ENCODE data around the gene SPDYE17.
"Not testable (repeated sequence)": the region's sequence is repeated elsewhere in the genome, so short reads cannot be mapped to it uniquely, and the experiment has no call there.

The SPDYE17 gene

DNA sequence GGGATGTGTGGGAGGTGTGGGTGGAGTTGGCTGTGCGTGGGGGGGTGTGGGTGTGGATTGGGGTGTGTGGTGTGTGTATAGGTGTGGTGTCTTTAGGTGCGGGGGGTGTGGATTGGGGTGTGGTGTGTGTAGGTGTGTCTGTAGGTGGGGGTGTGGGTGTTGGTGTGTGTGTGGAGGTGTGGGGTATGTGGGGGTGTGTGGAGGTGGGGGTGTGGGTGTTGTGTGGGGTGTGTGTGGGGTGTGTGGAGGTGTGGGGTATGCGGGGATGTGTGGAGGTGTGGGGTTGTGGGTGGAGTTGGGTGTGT, 33.9 kb downstream of the SPDYE17 start:
- DNase-seq = peak in 1 of 3 donors; percentile 0
- 50% methylated on average over 2 of the region's 3 CpGs for WGBS (ENCODE audit: insufficient coverage)
- no peak overlapping the region for H3K27ac ChIP-seq (ENCODE audit: insufficient read depth in 1 of 2, low read depth in 1 of 2, low read length in 2 of 2, poor library complexity in 1 of 2, severe bottlenecking in 2 of 2)
- no peaks in the 10 kb centered on the region for H3K4me1 ChIP-seq (ENCODE audit: control extremely low read depth in 1 of 4, control insufficient read depth in 4 of 4, insufficient read depth in 4 of 4, low read length in 3 of 4)
- no peak overlapping the region for H3K4me3 ChIP-seq (ENCODE audit: control insufficient read depth in 1 of 7, extremely low read depth in 1 of 7, insufficient read depth in 4 of 7, low read depth in 2 of 7, low read length in 6 of 7)
- ChIA-PET POLR2A (no interaction called here), CTCF (no interaction called here)
- H3K9me3 ChIP-seq (ENCODE audit: control extremely low read depth in 1 of 5, control insufficient read depth in 4 of 5, insufficient read depth in 2 of 5, low read depth in 1 of 5, low read length in 4 of 5) = no peaks in the 10 kb centered on the region
- H3K36me3 ChIP-seq (ENCODE audit: control insufficient read depth in 4 of 4, insufficient read depth in 4 of 4, low read length in 3 of 4) = peaks cover 0 to 7% (median 0%) of the 10 kb centered on the region in 4 experiments
- H3K27me3 ChIP-seq (replicated peaks in 2 of 5; ENCODE audit: control insufficient read depth in 4 of 5, insufficient read depth in 5 of 5, low read length in 4 of 5) = no peaks in the 10 kb centered on the region

DNA sequence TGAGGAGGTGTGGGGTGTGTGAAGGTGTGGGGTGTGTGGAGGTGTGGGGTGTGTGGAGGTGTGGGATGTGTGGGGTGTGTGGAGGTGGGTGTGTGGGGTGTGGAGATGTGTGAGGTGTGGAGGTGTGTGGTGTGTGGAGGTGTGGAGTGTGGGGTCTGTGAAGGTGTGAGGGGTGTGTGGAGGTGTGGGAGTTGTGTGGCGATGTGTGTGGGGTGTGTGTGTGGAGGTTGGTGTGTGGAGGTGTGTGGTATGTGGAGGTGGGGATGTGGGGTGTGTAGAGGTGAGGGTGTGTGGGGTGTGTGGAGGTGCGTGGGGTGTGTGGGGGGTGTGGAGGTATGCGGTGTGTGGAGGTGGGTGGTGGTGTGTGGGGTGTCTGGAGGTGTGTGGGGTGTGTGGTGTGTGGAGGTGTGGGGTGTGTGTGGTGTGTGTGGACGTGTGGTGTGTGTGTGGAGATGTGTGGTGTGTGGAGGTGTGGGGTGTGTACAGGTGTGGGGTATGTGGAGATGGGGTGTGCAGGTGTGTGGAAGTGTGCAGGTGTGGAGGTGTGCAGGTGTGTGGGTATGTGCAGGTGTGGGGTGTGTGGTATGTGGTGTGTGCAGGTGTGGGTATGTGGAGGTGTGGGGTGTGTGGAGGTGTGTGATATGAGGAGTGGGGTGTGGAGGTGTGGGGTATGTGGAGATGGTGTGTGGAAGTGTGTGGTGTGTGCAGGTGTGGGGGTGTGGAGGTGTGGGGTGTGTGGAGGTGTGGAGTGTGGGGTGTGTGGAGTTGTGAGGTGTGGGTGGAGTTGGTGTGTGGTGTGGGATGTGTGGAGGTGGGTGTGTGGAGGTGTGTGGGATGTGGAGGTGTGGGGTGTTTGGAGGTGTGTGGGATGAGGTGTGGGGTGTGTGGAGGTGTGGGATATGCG, 34.5 kb downstream of the SPDYE17 start:
- Histone ChIP-seq H3K4me3 (ENCODE audit: control insufficient read depth in 1 of 7, extremely low read depth in 1 of 7, insufficient read depth in 4 of 7, low read depth in 2 of 7, low read length in 6 of 7) (no peak overlapping the region), H3K27ac (ENCODE audit: insufficient read depth in 1 of 2, low read depth in 1 of 2, low read length in 2 of 2, poor library complexity in 1 of 2, severe bottlenecking in 2 of 2) (no peak overlapping the region), H3K9me3 (ENCODE audit: control extremely low read depth in 1 of 5, control insufficient read depth in 4 of 5, insufficient read depth in 2 of 5, low read depth in 1 of 5, low read length in 4 of 5) (no peaks in the 10 kb centered on the region), H3K27me3 (replicated peaks in 2 of 5; ENCODE audit: control insufficient read depth in 4 of 5, insufficient read depth in 5 of 5, low read length in 4 of 5) (no peaks in the 10 kb centered on the region), H3K36me3 (ENCODE audit: control insufficient read depth in 4 of 4, insufficient read depth in 4 of 4, low read length in 3 of 4) (peaks cover 0 to 4% (median 0%) of the 10 kb centered on the region in 4 experiments), H3K4me1 (ENCODE audit: control extremely low read depth in 1 of 4, control insufficient read depth in 4 of 4, insufficient read depth in 4 of 4, low read length in 3 of 4) (no peaks in the 10 kb centered on the region)
- WGBS (ENCODE audit: insufficient coverage) = 55% methylated on average over 4 of the region's 5 CpGs
- ChIA-PET POLR2A (no interaction called here), CTCF (no interaction called here)
- DNase-seq = peak in 1 of 3 donors; percentile 1

- H3K27me3 ChIP-seq (replicated peaks in 2 of 5; ENCODE audit: control insufficient read depth in 4 of 5, insufficient read depth in 5 of 5, low read length in 4 of 5); H3K4me1 ChIP-seq (ENCODE audit: control extremely low read depth in 1 of 4, control insufficient read depth in 4 of 4, insufficient read depth in 4 of 4, low read length in 3 of 4); POLR2A ChIA-PET; H3K4me3 ChIP-seq (ENCODE audit: control insufficient read depth in 1 of 7, extremely low read depth in 1 of 7, insufficient read depth in 4 of 7, low read depth in 2 of 7, low read length in 6 of 7); H3K9me3 ChIP-seq (ENCODE audit: control extremely low read depth in 1 of 5, control insufficient read depth in 4 of 5, insufficient read depth in 2 of 5, low read depth in 1 of 5, low read length in 4 of 5); H3K27ac ChIP-seq (ENCODE audit: insufficient read depth in 1 of 2, low read depth in 1 of 2, low read length in 2 of 2, poor library complexity in 1 of 2, severe bottlenecking in 2 of 2); DNase-seq; CTCF ChIA-PET; H3K36me3 ChIP-seq (ENCODE audit: control insufficient read depth in 4 of 4, insufficient read depth in 4 of 4, low read length in 3 of 4): not testable (repeated sequence)
Observed at GRCh38 chr7:76996932-76997331, 35.2 kb downstream of the SPDYE17 start.

- H3K9me3 ChIP-seq (ENCODE audit: control extremely low read depth in 1 of 5, control insufficient read depth in 4 of 5, insufficient read depth in 2 of 5, low read depth in 1 of 5, low read length in 4 of 5); H3K36me3 ChIP-seq (ENCODE audit: control insufficient read depth in 4 of 4, insufficient read depth in 4 of 4, low read length in 3 of 4); H3K27me3 ChIP-seq (replicated peaks in 2 of 5; ENCODE audit: control insufficient read depth in 4 of 5, insufficient read depth in 5 of 5, low read length in 4 of 5); H3K4me3 ChIP-seq (ENCODE audit: control insufficient read depth in 1 of 7, extremely low read depth in 1 of 7, insufficient read depth in 4 of 7, low read depth in 2 of 7, low read length in 6 of 7); H3K4me1 ChIP-seq (ENCODE audit: control extremely low read depth in 1 of 4, control insufficient read depth in 4 of 4, insufficient read depth in 4 of 4, low read length in 3 of 4); H3K27ac ChIP-seq (ENCODE audit: insufficient read depth in 1 of 2, low read depth in 1 of 2, low read length in 2 of 2, poor library complexity in 1 of 2, severe bottlenecking in 2 of 2); DNase-seq; CTCF ChIA-PET; POLR2A ChIA-PET: not testable (repeated sequence)
- no CpG with 5 or more reads among the region's 13 CpGs for WGBS (ENCODE audit: insufficient coverage)
Observed at GRCh38 chr7:76994286-76994685, 37.9 kb downstream of the SPDYE17 start.

- H3K4me3 ChIP-seq (ENCODE audit: control insufficient read depth in 1 of 7, extremely low read depth in 1 of 7, insufficient read depth in 4 of 7, low read depth in 2 of 7, low read length in 6 of 7); H3K27ac ChIP-seq (ENCODE audit: insufficient read depth in 1 of 2, low read depth in 1 of 2, low read length in 2 of 2, poor library complexity in 1 of 2, severe bottlenecking in 2 of 2); POLR2A ChIA-PET; DNase-seq; H3K9me3 ChIP-seq (ENCODE audit: control extremely low read depth in 1 of 5, control insufficient read depth in 4 of 5, insufficient read depth in 2 of 5, low read depth in 1 of 5, low read length in 4 of 5); CTCF ChIA-PET; H3K27me3 ChIP-seq (replicated peaks in 2 of 5; ENCODE audit: control insufficient read depth in 4 of 5, insufficient read depth in 5 of 5, low read length in 4 of 5); H3K4me1 ChIP-seq (ENCODE audit: control extremely low read depth in 1 of 4, control insufficient read depth in 4 of 4, insufficient read depth in 4 of 4, low read length in 3 of 4); H3K36me3 ChIP-seq (ENCODE audit: control insufficient read depth in 4 of 4, insufficient read depth in 4 of 4, low read length in 3 of 4): not testable (repeated sequence)
- 100% methylated on average over 11 of the region's 19 CpGs for WGBS (ENCODE audit: insufficient coverage)
Observed at GRCh38 chr7:76993831-76994230, 38.3 kb downstream of the SPDYE17 start.

DNA sequence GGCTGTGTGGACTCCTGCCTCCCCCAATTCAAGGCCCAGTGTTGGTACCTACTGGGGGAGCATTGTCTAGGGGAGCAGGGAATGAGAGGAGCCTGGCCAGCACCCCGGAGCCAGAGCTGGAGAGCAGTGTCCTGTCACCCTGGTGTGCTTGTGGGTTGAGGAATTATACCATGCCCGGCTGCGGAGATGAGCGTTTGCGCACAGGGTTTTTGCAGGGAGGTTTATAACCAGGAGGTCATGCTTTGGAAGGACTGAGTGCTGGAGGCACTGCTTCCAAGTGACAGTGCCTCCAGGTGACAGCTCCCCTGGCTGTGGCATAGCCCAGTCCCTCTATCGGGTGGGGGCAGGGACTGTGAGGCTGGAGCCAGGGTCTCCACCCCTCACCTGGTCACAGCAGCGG, 39.3 kb downstream of the SPDYE17 start:
- H3K4me3 ChIP-seq (ENCODE audit: control insufficient read depth in 1 of 7, extremely low read depth in 1 of 7, insufficient read depth in 4 of 7, low read depth in 2 of 7, low read length in 6 of 7); H3K27me3 ChIP-seq (replicated peaks in 2 of 5; ENCODE audit: control insufficient read depth in 4 of 5, insufficient read depth in 5 of 5, low read length in 4 of 5); H3K36me3 ChIP-seq (ENCODE audit: control insufficient read depth in 4 of 4, insufficient read depth in 4 of 4, low read length in 3 of 4); CTCF ChIA-PET; POLR2A ChIA-PET; DNase-seq; H3K27ac ChIP-seq (ENCODE audit: insufficient read depth in 1 of 2, low read depth in 1 of 2, low read length in 2 of 2, poor library complexity in 1 of 2, severe bottlenecking in 2 of 2); H3K9me3 ChIP-seq (ENCODE audit: control extremely low read depth in 1 of 5, control insufficient read depth in 4 of 5, insufficient read depth in 2 of 5, low read depth in 1 of 5, low read length in 4 of 5); H3K4me1 ChIP-seq (ENCODE audit: control extremely low read depth in 1 of 4, control insufficient read depth in 4 of 4, insufficient read depth in 4 of 4, low read length in 3 of 4): not testable (repeated sequence)
- WGBS (ENCODE audit: insufficient coverage) = no CpG with 5 or more reads among the region's 7 CpGs

GRCh38 chr7:76992204-76992603, 40.0 kb downstream of the SPDYE17 start:
- H3K27me3 ChIP-seq (replicated peaks in 2 of 5; ENCODE audit: control insufficient read depth in 4 of 5, insufficient read depth in 5 of 5, low read length in 4 of 5); DNase-seq; H3K27ac ChIP-seq (ENCODE audit: insufficient read depth in 1 of 2, low read depth in 1 of 2, low read length in 2 of 2, poor library complexity in 1 of 2, severe bottlenecking in 2 of 2); H3K4me1 ChIP-seq (ENCODE audit: control extremely low read depth in 1 of 4, control insufficient read depth in 4 of 4, insufficient read depth in 4 of 4, low read length in 3 of 4); H3K36me3 ChIP-seq (ENCODE audit: control insufficient read depth in 4 of 4, insufficient read depth in 4 of 4, low read length in 3 of 4); H3K9me3 ChIP-seq (ENCODE audit: control extremely low read depth in 1 of 5, control insufficient read depth in 4 of 5, insufficient read depth in 2 of 5, low read depth in 1 of 5, low read length in 4 of 5); POLR2A ChIA-PET; CTCF ChIA-PET; H3K4me3 ChIP-seq (ENCODE audit: control insufficient read depth in 1 of 7, extremely low read depth in 1 of 7, insufficient read depth in 4 of 7, low read depth in 2 of 7, low read length in 6 of 7): not testable (repeated sequence)
- WGBS (ENCODE audit: insufficient coverage) = no CpG with 5 or more reads among the region's 18 CpGs

All from common myeloid progenitor, CD34-positive (primary cell).